H9 (cell line): ENCODE results near the gene CD2. TPM values are rescaled to one million over a fixed set of nuclear protein-coding genes. Genes with fewer than 3 reads are reported as not detected.

Experiments used
- DNase-seq: peaks from one replicate; pipeline ENCODE4 v3.0.0-alpha.2; 2017
- H2AFZ ChIP-seq: one replicate; pipeline ENCODE4 v1.6.1; 2013; ENCODE audit warnings: mild to moderate bottlenecking, low read length, control low read depth, moderate library complexity
- H2AK5ac ChIP-seq: 2 replicates; pipeline ENCODE4 v1.6.1; 2013; ENCODE audit warnings: low read length, control low read depth, mixed read lengths; ENCODE audit not compliant: insufficient read length
- H2BK120ac ChIP-seq: one replicate; pipeline ENCODE4 v1.6.1; 2013; ENCODE audit warnings: low read depth, mild to moderate bottlenecking, low read length, control low read depth, inconsistent platforms; ENCODE audit not compliant: poor library complexity, severe bottlenecking
- H2BK12ac ChIP-seq: 2 replicates; pipeline ENCODE4 v1.6.1; 2013; ENCODE audit warnings: low read length, control low read depth, mixed read lengths, low read depth; ENCODE audit not compliant: insufficient read length
- H2BK15ac ChIP-seq: 2 replicates; pipeline ENCODE4 v1.6.1; 2013; ENCODE audit warnings: low read depth, low read length, control low read depth
- H2BK20ac ChIP-seq: one replicate; pipeline ENCODE4 v1.6.1; 2013; ENCODE audit warnings: low read depth, mild to moderate bottlenecking, low read length, control low read depth, inconsistent platforms; ENCODE audit not compliant: poor library complexity, severe bottlenecking
- H2BK5ac ChIP-seq: 2 replicates; pipeline ENCODE4 v1.6.1; 2013; ENCODE audit warnings: low read length, control low read depth, mixed read lengths; ENCODE audit not compliant: insufficient read length
- H3K14ac ChIP-seq: 2 replicates; pipeline ENCODE4 v1.6.1; 2013; ENCODE audit warnings: low read length, control low read depth; ENCODE audit not compliant: insufficient read depth
- H3K18ac ChIP-seq: 2 replicates; pipeline ENCODE4 v1.6.1; 2013; ENCODE audit warnings: low read depth, mild to moderate bottlenecking, mixed read lengths, low read length, control low read depth; ENCODE audit not compliant: insufficient read length
- H3K23ac ChIP-seq: 2 replicates; pipeline ENCODE4 v1.6.1; 2013; ENCODE audit warnings: low read length, control low read depth, mixed read lengths, low read depth; ENCODE audit not compliant: insufficient read length
- H3K23me2 ChIP-seq: 2 replicates; pipeline ENCODE4 v1.6.1; 2013; ENCODE audit warnings: low read depth, mild to moderate bottlenecking, mixed read lengths, low read length, control low read depth; ENCODE audit not compliant: insufficient read length, poor library complexity, severe bottlenecking
- H3K27ac ChIP-seq: 2 replicates; pipeline ENCODE4 v1.5.1; 2013; ENCODE audit warnings: low read length, control low read depth, mixed read lengths, low read depth; ENCODE audit not compliant: insufficient read length
- H3K27me3 ChIP-seq: 2 replicates; pipeline ENCODE4 v1.6.1; 2013; ENCODE audit warnings: low read length, control low read depth, inconsistent platforms; ENCODE audit not compliant: insufficient read depth
- H3K4ac ChIP-seq: 2 replicates; pipeline ENCODE4 v1.6.1; 2013; ENCODE audit warnings: low read depth, mild to moderate bottlenecking, control low read depth, inconsistent platforms, low read length, moderate library complexity
- H3K4me1 ChIP-seq: 2 replicates; pipeline ENCODE4 v1.6.1; 2013; ENCODE audit warnings: low read length, control low read depth, inconsistent platforms; ENCODE audit not compliant: insufficient read depth
- H3K4me2 ChIP-seq: 2 replicates; pipeline ENCODE4 v1.6.1; 2013; ENCODE audit warnings: low read length, control low read depth, mixed read lengths; ENCODE audit not compliant: insufficient read length, insufficient read depth
- H3K56ac ChIP-seq: 2 replicates; pipeline ENCODE4 v1.6.1; 2013; ENCODE audit warnings: low read depth, mild to moderate bottlenecking, mixed read lengths, low read length, control low read depth; ENCODE audit not compliant: insufficient read length
- H3K79me1 ChIP-seq: 2 replicates; pipeline ENCODE4 v1.6.1; 2013; ENCODE audit warnings: low read depth, mild to moderate bottlenecking, moderate library complexity, low read length, control low read depth, inconsistent platforms; ENCODE audit not compliant: insufficient read depth, poor library complexity, severe bottlenecking
- H3K79me2 ChIP-seq: 2 replicates; pipeline ENCODE4 v1.6.1; 2013; ENCODE audit warnings: low read length, control low read depth, inconsistent platforms; ENCODE audit not compliant: insufficient read depth
- H3K9ac ChIP-seq: 2 replicates; pipeline ENCODE4 v1.6.1; 2013; ENCODE audit warnings: low read length, control low read depth, mixed read lengths; ENCODE audit not compliant: insufficient read length; ENCODE audit errors: extremely low read depth
- H3K9me3 ChIP-seq: one replicate; pipeline ENCODE4 v1.6.1; 2013; ENCODE audit warnings: low read depth, low read length, inconsistent platforms; ENCODE audit not compliant: control insufficient read depth
- H3T11ph ChIP-seq: one replicate; pipeline ENCODE4 v1.6.1; 2013; ENCODE audit warnings: mild to moderate bottlenecking, low read length, control low read depth, inconsistent platforms
- H4K20me1 ChIP-seq: one replicate; pipeline ENCODE4 v1.6.1; 2013; ENCODE audit not compliant: control insufficient read depth, insufficient read length, insufficient read depth
- H4K5ac ChIP-seq: 2 replicates; pipeline ENCODE4 v1.6.1; 2013; ENCODE audit warnings: low read depth, mild to moderate bottlenecking, mixed read lengths, low read length, control low read depth; ENCODE audit not compliant: insufficient read length
- H4K8ac ChIP-seq: replicated peaks from 2 replicates; pipeline ENCODE4 v1.6.1; 2013; ENCODE audit warnings: low read length, control low read depth, mixed read lengths, low read depth; ENCODE audit not compliant: insufficient read length
- H4K91ac ChIP-seq: 2 replicates; pipeline ENCODE4 v1.6.1; 2013; ENCODE audit warnings: low read depth, mild to moderate bottlenecking, moderate library complexity, mixed read lengths, low read length, control low read depth; ENCODE audit not compliant: insufficient read length
- H3K27ac Mint-ChIP-seq, 3 experiments: 2 replicates in 2 of 3; 3 replicates in 1 of 3; pipeline ENCODE4 v1.8.0; 2020 to 2021; ENCODE audit warnings: mixed read lengths in 3 of 3, mild to moderate bottlenecking in 1 of 3, moderate library complexity in 1 of 3
- H3K27me3 Mint-ChIP-seq: 2 replicates; pipeline ENCODE4 v1.8.0; 2021; ENCODE audit warnings: low read depth, mild to moderate bottlenecking, moderate library complexity, mixed read lengths
- H3K36me3 Mint-ChIP-seq, 3 experiments: 2 replicates in 2 of 3; 3 replicates in 1 of 3; pipeline ENCODE4 v1.8.0; 2020 to 2021; ENCODE audit warnings: low read depth in 3 of 3, mixed read lengths in 3 of 3; ENCODE audit not compliant: insufficient read depth in 1 of 3
- H3K4me1 Mint-ChIP-seq, 2 experiments: 2 replicates each; pipeline ENCODE4 v1.8.0; 2020; ENCODE audit warnings: mixed read lengths in 2 of 2
- H3K4me3 Mint-ChIP-seq, 2 experiments: 2 replicates in 1 of 2; 3 replicates in 1 of 2; pipeline ENCODE4 v1.8.0; 2020 to 2021; ENCODE audit warnings: mild to moderate bottlenecking in 2 of 2, mixed read lengths in 2 of 2, moderate library complexity in 1 of 2
- H3K9me3 Mint-ChIP-seq, 2 experiments: 2 replicates in 1 of 2; 3 replicates in 1 of 2; pipeline ENCODE4 v1.8.0; 2020; ENCODE audit warnings: mild to moderate bottlenecking in 2 of 2, mixed read lengths in 2 of 2, moderate library complexity in 1 of 2
- CTCF ChIP-seq: fragments of 200-600 bp; sonication (generic); conservative IDR thresholded peaks from 3 replicates; pipeline ENCODE4 v1.8.0; 2021; ENCODE audit warnings: antibody characterized with exemption, mild to moderate bottlenecking
- WGBS: extraction: QIAGEN DNeasy Blood & Tissue Kit; methylation state at CpG from one replicate; pipeline ENCODE4 v1.1.7; 2013; ENCODE audit warnings: missing lambda C conversion rate, low lambda C conversion rate, mixed read lengths; ENCODE audit not compliant: insufficient read length; ENCODE audit errors: extremely low coverage; 5-methylcytosine and 5-hydroxymethylcytosine counted together
- total RNA-seq: library from RNA; stranded (reverse); gene quantifications from 2 replicates; pipeline ENCODE4 v1.2.1, GENCODE V29; 2021

The CD2 gene
- total RNA-seq, 1 experiment from 2014 or later: not detected

GRCh38 chr1:116738673-116739370, 15.4 kb upstream of the CD2 start:
- no peaks in the 10 kb centered on the region for H3K79me2 ChIP-seq
- no peak overlapping the region for H2BK12ac ChIP-seq
- H3K14ac ChIP-seq: no peak overlapping the region
- no peak overlapping the region for H3K56ac ChIP-seq
- no peak overlapping the region for H3T11ph ChIP-seq
- H3K4me1 ChIP-seq: no peaks in the 10 kb centered on the region
- no peak overlapping the region for H3K23ac ChIP-seq
- H3K4me2 ChIP-seq: no peak overlapping the region
- peaks cover 16% of the 10 kb centered on the region for H3K9me3 ChIP-seq
- H3K4ac ChIP-seq: no peak overlapping the region
- peaks cover 11 to 17% (median 11%) of the 10 kb centered on the region in 3 experiments for H3K36me3 Mint-ChIP-seq
- no peaks in the 10 kb centered on the region for H4K20me1 ChIP-seq
- no peak overlapping the region for H4K5ac ChIP-seq
- H3K27ac ChIP-seq: no peak overlapping the region
- H2BK15ac ChIP-seq: no peak overlapping the region
- DNase-seq: no peak
- H4K91ac ChIP-seq: no peak overlapping the region
- no peaks in the 10 kb centered on the region for H3K23me2 ChIP-seq
- H3K18ac ChIP-seq: no peak overlapping the region
- H3K79me1 ChIP-seq: no peaks in the 10 kb centered on the region
- H3K9me3 Mint-ChIP-seq: peaks cover 17 to 21% of the 10 kb centered on the region in 2 experiments
- H4K8ac ChIP-seq: no peak overlapping the region
- H2BK20ac ChIP-seq: no peak overlapping the region
- no peak overlapping the region for H2AFZ ChIP-seq
- H2BK5ac ChIP-seq: no peak overlapping the region
- no peak for TF ChIP-seq CTCF
- WGBS: no CpG with 5 or more reads among the region's 9 CpGs
- no peak overlapping the region; a peak in 1 of 7 replicates for H3K27ac Mint-ChIP-seq
- peaks cover 8% of the 10 kb centered on the region for H3K27me3 Mint-ChIP-seq
- H3K4me3 Mint-ChIP-seq: no peak overlapping the region
- H2AK5ac ChIP-seq: no peak overlapping the region
- H3K9ac ChIP-seq: no peak overlapping the region
- no peaks in the 10 kb centered on the region; a peak in 1 of 4 replicates for H3K4me1 Mint-ChIP-seq
- H3K27me3 ChIP-seq: no peaks in the 10 kb centered on the region
- no peak overlapping the region for H2BK120ac ChIP-seq
